Parathyroid adenoma (tissue), 2 donors: Measurements from ENCODE around the gene MGAT5B.
"Not testable (repeated sequence)": the region's sequence is repeated elsewhere in the genome, so short reads cannot be mapped to it uniquely, and the experiment has no call there.

ENCODE experiments used
- H2AFZ ChIP-seq: fragments of 300-600 bp; sonication (generic); one replicate; pipeline ENCODE4 v1.7.0; 2017; ENCODE audit warnings: antibody characterized with exemption, mild to moderate bottlenecking
- H3K27ac ChIP-seq: fragments of 300-600 bp; sonication (generic); one replicate; pipeline ENCODE4 v1.7.0; 2017
- H3K27me3 ChIP-seq: fragments of 300-600 bp; sonication (generic); one replicate; pipeline ENCODE4 v1.7.0; 2017; ENCODE audit warnings: low read length; ENCODE audit not compliant: control insufficient read depth, insufficient read depth
- H3K36me3 ChIP-seq: fragments of 300-600 bp; sonication (generic); one replicate; pipeline ENCODE4 v1.7.0; 2017; ENCODE audit warnings: low read length; ENCODE audit not compliant: control insufficient read depth, insufficient read depth
- H3K4me1 ChIP-seq: fragments of 300-600 bp; sonication (generic); one replicate; pipeline ENCODE4 v1.7.0; 2017; ENCODE audit warnings: control low read depth
- H3K4me2 ChIP-seq: fragments of 300-600 bp; sonication (generic); one replicate; pipeline ENCODE4 v1.7.0; 2017; ENCODE audit warnings: low read length
- H3K4me3 ChIP-seq: fragments of 300-600 bp; sonication (generic); one replicate; pipeline ENCODE4 v1.7.0; 2017; ENCODE audit warnings: low read depth, low read length
- H3K79me2 ChIP-seq: fragments of 300-600 bp; sonication (generic); one replicate; pipeline ENCODE4 v1.7.0; 2017; ENCODE audit warnings: control low read depth
- H3K9ac ChIP-seq: fragments of 300-600 bp; sonication (generic); one replicate; pipeline ENCODE4 v1.7.0; 2017; ENCODE audit warnings: mild to moderate bottlenecking
- H3K9me3 ChIP-seq: fragments of 300-600 bp; sonication (generic); one replicate; pipeline ENCODE4 v1.7.0; 2017; ENCODE audit warnings: low read length; ENCODE audit not compliant: control insufficient read depth
- CTCF ChIP-seq: fragments of 300-600 bp; sonication (generic); IDR thresholded peaks from one replicate; pipeline ENCODE4 v1.7.0; 2017; ENCODE audit warnings: antibody characterized with exemption, mild to moderate bottlenecking
- donor health status: primary hyperparathyroidism.

The MGAT5B gene

DNA sequence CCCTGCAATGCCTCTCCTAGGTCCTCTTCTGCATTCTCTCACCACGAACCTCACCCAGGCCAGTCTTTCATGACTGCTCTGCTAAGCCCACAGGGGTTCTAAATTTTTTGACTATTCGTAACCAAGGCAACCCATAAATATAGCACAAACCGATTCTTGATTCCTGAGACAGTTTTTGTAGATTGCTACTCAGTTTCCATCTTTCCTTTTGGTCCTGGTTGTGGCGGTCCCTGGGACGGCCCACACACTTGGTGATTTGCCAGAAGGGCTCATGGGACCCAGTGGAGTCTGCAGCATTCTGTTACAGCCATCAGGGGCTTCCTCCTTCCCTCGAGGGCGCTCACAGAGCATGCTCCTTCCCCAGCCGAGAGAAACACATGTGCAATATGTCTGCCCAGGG, 23.4 kb upstream of the MGAT5B start:
- no peak overlapping the region for H2AFZ ChIP-seq
- no peak overlapping the region for H3K27ac ChIP-seq
- no peaks in the 10 kb centered on the region for H3K36me3 ChIP-seq
- H3K27me3 ChIP-seq, result no peaks in the 10 kb centered on the region
- H3K4me3 ChIP-seq, result no peak overlapping the region
- H3K79me2 ChIP-seq, result no peaks in the 10 kb centered on the region
- TF ChIP-seq CTCF, result no peak
- peaks cover 3% of the 10 kb centered on the region for H3K4me1 ChIP-seq
- no peak overlapping the region for H3K4me2 ChIP-seq
- no peaks in the 10 kb centered on the region for H3K9me3 ChIP-seq
- no peak overlapping the region for H3K9ac ChIP-seq

- H3K9me3 ChIP-seq, result no peaks in the 10 kb centered on the region
- no peaks in the 10 kb centered on the region for H3K79me2 ChIP-seq
- H3K36me3 ChIP-seq, result no peaks in the 10 kb centered on the region
- H3K4me1 ChIP-seq, result peaks cover 3% of the 10 kb centered on the region
- no peak overlapping the region for H2AFZ ChIP-seq
- H3K4me2 ChIP-seq, result no peak overlapping the region
- H3K27ac ChIP-seq, result no peak overlapping the region
- H3K27me3 ChIP-seq, result no peaks in the 10 kb centered on the region
- H3K4me3 ChIP-seq, result no peak overlapping the region
- TF ChIP-seq CTCF, result no peak
- H3K9ac ChIP-seq, result no peak overlapping the region
Observed at GRCh38 chr17:76845541-76846017, 22.6 kb upstream of the MGAT5B start.

DNA sequence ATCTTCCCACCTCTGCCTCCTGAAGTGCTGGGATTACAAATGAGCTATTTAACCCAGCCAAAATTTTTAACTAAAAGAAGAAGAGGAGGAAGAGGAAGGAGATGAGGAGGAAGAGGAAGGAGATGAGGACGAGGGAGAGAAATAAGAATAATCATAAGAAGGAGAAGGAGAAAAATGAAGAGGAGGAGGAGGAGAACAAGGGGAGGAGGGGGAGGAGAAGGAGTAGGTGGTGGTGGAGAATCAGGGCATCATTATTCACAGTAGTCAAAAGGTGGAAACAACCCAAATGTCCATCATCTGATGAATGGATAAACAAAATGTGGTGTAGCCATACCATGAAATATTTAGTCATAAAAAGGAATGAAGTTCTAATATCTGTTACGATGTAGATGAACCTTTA, 21.2 kb upstream of the MGAT5B start:
- Histone ChIP-seq H3K4me2 (no peak overlapping the region), H3K9ac (no peak overlapping the region), H3K9me3 (no peaks in the 10 kb centered on the region), H3K27me3 (no peaks in the 10 kb centered on the region), H3K79me2 (no peaks in the 10 kb centered on the region), H3K27ac (no peak overlapping the region), H3K36me3 (no peaks in the 10 kb centered on the region), H3K4me1 (no peaks in the 10 kb centered on the region), H3K4me3 (no peak overlapping the region), H2AFZ (no peak overlapping the region)
- TF ChIP-seq CTCF, result no peak

DNA sequence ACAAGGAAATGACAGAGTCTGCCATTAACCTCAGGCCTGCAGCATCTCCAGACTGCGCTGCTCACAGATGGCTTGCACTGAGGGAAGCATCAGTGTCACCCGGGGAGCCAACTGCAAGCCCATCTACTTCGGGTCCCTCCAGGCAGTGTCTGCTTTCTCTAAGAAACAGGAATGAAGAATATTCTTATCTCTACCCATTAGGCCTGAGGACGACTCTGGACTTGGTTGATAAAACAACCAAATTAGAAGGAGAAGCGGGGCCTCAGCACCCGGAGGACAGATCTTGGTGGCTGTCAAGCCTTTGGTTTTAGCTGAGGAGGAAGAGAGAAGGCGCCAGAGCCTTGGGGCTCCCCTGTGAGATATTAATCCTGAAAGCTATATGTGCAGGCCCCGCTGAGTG, 19.5 kb upstream of the MGAT5B start:
- Histone ChIP-seq H2AFZ (no peak overlapping the region), H3K27ac (no peak overlapping the region), H3K4me2 (no peak overlapping the region), H3K4me1 (no peaks in the 10 kb centered on the region), H3K36me3 (no peaks in the 10 kb centered on the region), H3K9me3 (no peaks in the 10 kb centered on the region), H3K4me3 (no peak overlapping the region), H3K27me3 (no peaks in the 10 kb centered on the region), H3K79me2 (no peaks in the 10 kb centered on the region), H3K9ac (no peak overlapping the region)
- TF ChIP-seq CTCF, result no peak

DNA sequence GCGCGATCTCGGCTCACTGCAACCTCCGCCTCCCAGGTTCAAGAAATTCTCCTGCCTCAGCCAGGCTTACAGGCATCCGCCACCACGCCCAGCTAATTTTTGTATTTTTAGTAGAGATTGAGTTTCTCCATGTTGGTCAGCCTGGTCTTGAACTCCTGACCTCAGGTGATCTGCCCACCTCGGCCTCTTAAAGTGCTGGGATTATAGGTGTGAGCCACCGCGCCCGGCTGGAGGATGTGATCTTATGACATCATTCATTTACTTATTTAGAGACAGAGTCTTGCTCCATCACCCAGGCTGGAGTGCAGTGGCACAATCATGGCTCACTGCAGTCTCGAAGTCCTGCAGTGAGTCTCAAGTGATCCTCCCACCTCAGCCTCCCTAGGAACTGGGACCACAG, 19.0 kb upstream of the MGAT5B start:
- not testable (repeated sequence) for H2AFZ ChIP-seq, H3K4me1 ChIP-seq, H3K9me3 ChIP-seq, H3K79me2 ChIP-seq, H3K36me3 ChIP-seq, H3K27ac ChIP-seq, H3K9ac ChIP-seq, H3K4me3 ChIP-seq, H3K4me2 ChIP-seq, H3K27me3 ChIP-seq
